ENCODE data around the gene ODAD4.
"Not testable (repeated sequence)": the region's sequence is repeated elsewhere in the genome, so short reads cannot be mapped to it uniquely, and the experiment has no call there.

ODAD4 gene

GRCh38 chr17:42005166-42005565, 74.7 kb downstream of the ODAD4 start:
- DNase-seq = no peak

- DNase-seq = no peak
Measured at GRCh38 chr17:42009170-42009569, 78.8 kb downstream of the ODAD4 start.

- not testable (repeated sequence) for DNase-seq
Measured at GRCh38 chr17:42010266-42010680, 79.9 kb downstream of the ODAD4 start.

GRCh38 chr17:42010898-42011516, 80.6 kb downstream of the ODAD4 start:
- no peak for DNase-seq

GRCh38 chr17:42012363-42012762, 81.9 kb downstream of the ODAD4 start:
- DNase-seq = not testable (repeated sequence)

- not testable (repeated sequence) for DNase-seq
Measured at GRCh38 chr17:42013740-42014139, 83.3 kb downstream of the ODAD4 start.

All from NCI-H187 treated with DMSO at 0.1 percent for 48 hours (cell line).